GM12878 (cell line): Measurements from ENCODE around the gene SIKE1.

Experiments used
- BCL11A ChIP-seq: IDR thresholded peaks from 2 replicates; pipeline ENCODE4 v1.6.1; 2011; ENCODE audit warnings: low read depth, low read length
- CEBPB ChIP-seq, 2 experiments: fragments of 150-350 bp in 1 of 2; IDR thresholded peaks; 2 replicates each; pipeline ENCODE4 v1.6.1; 2012 to 2014; ENCODE audit warnings: low read depth in 2 of 2, low read length in 2 of 2, borderline replicate concordance in 1 of 2, inconsistent platforms in 1 of 2
- CHD2 ChIP-seq: IDR thresholded peaks from 2 replicates; pipeline ENCODE4 v1.6.1; 2011; ENCODE audit warnings: low read depth, low read length, improper control_type of control experiment, borderline replicate concordance
- GATAD2B ChIP-seq: fragments of 450-650 bp; conservative IDR thresholded peaks from 2 replicates; pipeline ENCODE4 v1.6.1; 2017; ENCODE audit warnings: low read depth, mild to moderate bottlenecking, moderate library complexity
- JUNB ChIP-seq: IDR thresholded peaks from 2 replicates; pipeline ENCODE4 v1.6.1; 2016; ENCODE audit warnings: antibody characterized with exemption, mild to moderate bottlenecking
- JUND ChIP-seq: IDR thresholded peaks from 2 replicates; pipeline ENCODE4 v1.6.1; 2012; ENCODE audit warnings: low read depth, mild to moderate bottlenecking, low read length, improper control_type of control experiment, moderate library complexity
- NBN ChIP-seq: fragments of 450-650 bp; IDR thresholded peaks from 2 replicates; pipeline ENCODE4 v1.6.1; 2016
- RB1 ChIP-seq: fragments of 450-650 bp; formaldehyde crosslinking; IDR thresholded peaks from 2 replicates; pipeline ENCODE4 v1.6.1; 2017; ENCODE audit warnings: mild to moderate bottlenecking, borderline replicate concordance
- SREBF1 ChIP-seq: IDR thresholded peaks from 2 replicates; pipeline ENCODE4 v1.6.1; 2012; ENCODE audit warnings: mild to moderate bottlenecking, low read length
- TF ChIP-seq, protein P1 (sequence below): IDR thresholded peaks from 2 replicates; pipeline ENCODE4 v1.6.1; 2012; ENCODE audit warnings: mild to moderate bottlenecking, low read depth, low read length
- TF ChIP-seq, protein P2 (sequence below): fragments of 450-650 bp; IDR thresholded peaks from 2 replicates; pipeline ENCODE4 v1.6.1; 2017; ENCODE audit warnings: mild to moderate bottlenecking, moderate library complexity

DNA sequence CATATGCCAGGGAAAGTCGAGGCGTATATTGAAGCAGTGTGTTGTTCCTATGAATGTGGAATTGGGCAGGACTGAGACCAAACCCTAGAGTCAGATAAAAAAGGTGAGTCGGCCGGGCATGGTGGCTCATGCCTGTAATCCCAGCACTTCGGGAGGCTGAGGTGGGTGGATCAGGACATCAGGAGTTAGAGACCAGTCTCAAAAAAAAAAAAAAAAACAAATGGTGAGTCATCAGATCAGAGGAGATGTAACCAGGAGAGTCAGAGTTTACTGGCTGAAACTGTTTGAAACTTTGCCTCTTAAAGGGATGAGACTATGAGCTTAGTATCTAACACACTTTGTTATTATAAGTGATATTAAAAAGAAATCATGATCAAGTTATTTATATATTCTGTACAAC lies 47.8 kb upstream of the SIKE1 start:
- no peak for TF ChIP-seq NBN
- TF ChIP-seq SREBF1 = no peak
- no peak for TF ChIP-seq JUND
- no peak for TF ChIP-seq JUNB
- TF ChIP-seq CEBPB (IDR thresholded peaks at IDR 0.05; ENCODE audit: borderline replicate concordance in 1 of 2, low read depth in 2 of 2, low read length in 2 of 2) = no peak
- TF ChIP-seq BCL11A = no peak
- no peak for TF ChIP-seq RB1
- TF ChIP-seq, protein P1, sequence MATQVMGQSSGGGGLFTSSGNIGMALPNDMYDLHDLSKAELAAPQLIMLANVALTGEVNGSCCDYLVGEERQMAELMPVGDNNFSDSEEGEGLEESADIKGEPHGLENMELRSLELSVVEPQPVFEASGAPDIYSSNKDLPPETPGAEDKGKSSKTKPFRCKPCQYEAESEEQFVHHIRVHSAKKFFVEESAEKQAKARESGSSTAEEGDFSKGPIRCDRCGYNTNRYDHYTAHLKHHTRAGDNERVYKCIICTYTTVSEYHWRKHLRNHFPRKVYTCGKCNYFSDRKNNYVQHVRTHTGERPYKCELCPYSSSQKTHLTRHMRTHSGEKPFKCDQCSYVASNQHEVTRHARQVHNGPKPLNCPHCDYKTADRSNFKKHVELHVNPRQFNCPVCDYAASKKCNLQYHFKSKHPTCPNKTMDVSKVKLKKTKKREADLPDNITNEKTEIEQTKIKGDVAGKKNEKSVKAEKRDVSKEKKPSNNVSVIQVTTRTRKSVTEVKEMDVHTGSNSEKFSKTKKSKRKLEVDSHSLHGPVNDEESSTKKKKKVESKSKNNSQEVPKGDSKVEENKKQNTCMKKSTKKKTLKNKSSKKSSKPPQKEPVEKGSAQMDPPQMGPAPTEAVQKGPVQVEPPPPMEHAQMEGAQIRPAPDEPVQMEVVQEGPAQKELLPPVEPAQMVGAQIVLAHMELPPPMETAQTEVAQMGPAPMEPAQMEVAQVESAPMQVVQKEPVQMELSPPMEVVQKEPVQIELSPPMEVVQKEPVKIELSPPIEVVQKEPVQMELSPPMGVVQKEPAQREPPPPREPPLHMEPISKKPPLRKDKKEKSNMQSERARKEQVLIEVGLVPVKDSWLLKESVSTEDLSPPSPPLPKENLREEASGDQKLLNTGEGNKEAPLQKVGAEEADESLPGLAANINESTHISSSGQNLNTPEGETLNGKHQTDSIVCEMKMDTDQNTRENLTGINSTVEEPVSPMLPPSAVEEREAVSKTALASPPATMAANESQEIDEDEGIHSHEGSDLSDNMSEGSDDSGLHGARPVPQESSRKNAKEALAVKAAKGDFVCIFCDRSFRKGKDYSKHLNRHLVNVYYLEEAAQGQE = no peak
- TF ChIP-seq, protein P2, sequence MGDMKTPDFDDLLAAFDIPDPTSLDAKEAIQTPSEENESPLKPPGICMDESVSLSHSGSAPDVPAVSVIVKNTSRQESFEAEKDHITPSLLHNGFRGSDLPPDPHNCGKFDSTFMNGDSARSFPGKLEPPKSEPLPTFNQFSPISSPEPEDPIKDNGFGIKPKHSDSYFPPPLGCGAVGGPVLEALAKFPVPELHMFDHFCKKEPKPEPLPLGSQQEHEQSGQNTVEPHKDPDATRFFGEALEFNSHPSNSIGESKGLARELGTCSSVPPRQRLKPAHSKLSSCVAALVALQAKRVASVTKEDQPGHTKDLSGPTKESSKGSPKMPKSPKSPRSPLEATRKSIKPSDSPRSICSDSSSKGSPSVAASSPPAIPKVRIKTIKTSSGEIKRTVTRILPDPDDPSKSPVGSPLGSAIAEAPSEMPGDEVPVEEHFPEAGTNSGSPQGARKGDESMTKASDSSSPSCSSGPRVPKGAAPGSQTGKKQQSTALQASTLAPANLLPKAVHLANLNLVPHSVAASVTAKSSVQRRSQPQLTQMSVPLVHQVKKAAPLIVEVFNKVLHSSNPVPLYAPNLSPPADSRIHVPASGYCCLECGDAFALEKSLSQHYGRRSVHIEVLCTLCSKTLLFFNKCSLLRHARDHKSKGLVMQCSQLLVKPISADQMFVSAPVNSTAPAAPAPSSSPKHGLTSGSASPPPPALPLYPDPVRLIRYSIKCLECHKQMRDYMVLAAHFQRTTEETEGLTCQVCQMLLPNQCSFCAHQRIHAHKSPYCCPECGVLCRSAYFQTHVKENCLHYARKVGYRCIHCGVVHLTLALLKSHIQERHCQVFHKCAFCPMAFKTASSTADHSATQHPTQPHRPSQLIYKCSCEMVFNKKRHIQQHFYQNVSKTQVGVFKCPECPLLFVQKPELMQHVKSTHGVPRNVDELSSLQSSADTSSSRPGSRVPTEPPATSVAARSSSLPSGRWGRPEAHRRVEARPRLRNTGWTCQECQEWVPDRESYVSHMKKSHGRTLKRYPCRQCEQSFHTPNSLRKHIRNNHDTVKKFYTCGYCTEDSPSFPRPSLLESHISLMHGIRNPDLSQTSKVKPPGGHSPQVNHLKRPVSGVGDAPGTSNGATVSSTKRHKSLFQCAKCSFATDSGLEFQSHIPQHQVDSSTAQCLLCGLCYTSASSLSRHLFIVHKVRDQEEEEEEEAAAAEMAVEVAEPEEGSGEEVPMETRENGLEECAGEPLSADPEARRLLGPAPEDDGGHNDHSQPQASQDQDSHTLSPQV = no peak
- no peak for TF ChIP-seq CHD2
- no peak for TF ChIP-seq GATAD2B
